GM12878 (cell line): ENCODE results near the gene CYP26B1. TPM values are rescaled to one million over a fixed set of nuclear protein-coding genes. Genes with fewer than 3 reads are reported as not detected.

ENCODE experiments used
- ATAC-seq: fragments of 200-7000 bp; cut with Tn5 transposase; 3 replicates; pipeline ENCODE4 v1.9.1; 2020; ENCODE audit warnings: mild to moderate bottlenecking, moderate library complexity
- BruUV-seq: library from RNA; stranded (reverse); fragments of 400-500 nt; replicated peaks from 2 replicates; lab custom pipeline; 2021; lab: Mats Ljungman, UMichigan
- CTCF ChIA-PET: fragments of 300-600 bp; sonication (Branson Sonifier 250); formaldehyde crosslinking; extraction: SDS; loops from one replicate; lab custom pipeline; 2021; ENCODE audit warnings: inconsistent platforms; lab: Yijun Ruan, JAX
- POLR2A ChIA-PET: fragments of 350-600 bp; formaldehyde crosslinking; extraction: SDS; loops from one replicate; lab custom pipeline; 2021; ENCODE audit warnings: inconsistent platforms; lab: Charles Lee
- RAD21 ChIA-PET: fragments of 300-600 bp; sonication (Branson Sonifier 250); formaldehyde crosslinking; loops from one replicate; lab custom pipeline; 2023; ENCODE audit warnings: antibody characterized with exemption; ENCODE audit not compliant: unreplicated experiment; lab: Charles Lee
- SMC1A ChIA-PET: fragments of 300-600 bp; sonication (Branson Sonifier 250); formaldehyde crosslinking; loops from one replicate; lab custom pipeline; 2023; ENCODE audit not compliant: unreplicated experiment, uncharacterized antibody; lab: Charles Lee
- DNase-seq: peaks from one replicate; pipeline ENCODE4 v3.0.0-alpha.2; 2011; ENCODE audit warnings: low read depth, low spot score
- FAIRE-seq: peaks from 3 replicates; lab custom pipeline; 2011; peaks lifted over from hg19 to GRCh38; lab: Jason Lieb, UNC
- H2AFZ ChIP-seq: 2 replicates; pipeline ENCODE4 v1.6.0; 2011; ENCODE audit warnings: low read depth, low read length, control low read depth; ENCODE audit not compliant: control insufficient read depth
- H3K27ac ChIP-seq: 2 replicates; pipeline ENCODE4 v1.5.1; 2011; ENCODE audit warnings: control low read depth; ENCODE audit not compliant: control insufficient read depth, insufficient read depth
- H3K27me3 ChIP-seq, 2 experiments: replicated peaks in 1 of 2; 2 replicates each; pipeline versions ENCODE4 v1.6.0 to v1.6.1; 2011; ENCODE audit warnings: low read length in 1 of 2; ENCODE audit not compliant: control insufficient read depth in 2 of 2, insufficient read depth in 2 of 2
- H3K36me3 ChIP-seq, 2 experiments: 2 replicates each; pipeline ENCODE4 v1.5.1; 2011; ENCODE audit warnings: low read length in 1 of 2; ENCODE audit not compliant: control insufficient read depth in 2 of 2, insufficient read depth in 2 of 2
- H3K4me1 ChIP-seq: 2 replicates; pipeline ENCODE4 v1.6.1; 2011; ENCODE audit warnings: mild to moderate bottlenecking, low read length, moderate library complexity, mixed read lengths; ENCODE audit not compliant: control insufficient read depth, insufficient read depth
- H3K4me2 ChIP-seq: 2 replicates; pipeline ENCODE4 v1.6.0; 2011; ENCODE audit warnings: control low read depth; ENCODE audit not compliant: control insufficient read depth, insufficient read depth
- H3K4me3 ChIP-seq: fragments of 200-600 bp; sonication (generic); 2 replicates; pipeline ENCODE4 v1.5.1; 2016
- H3K79me2 ChIP-seq: 2 replicates; pipeline ENCODE4 v1.6.0; 2011; ENCODE audit warnings: low read length; ENCODE audit not compliant: control insufficient read depth, insufficient read depth
- H3K9ac ChIP-seq: 2 replicates; pipeline ENCODE4 v1.8.0; 2011; ENCODE audit warnings: low read length, control low read depth, mixed read lengths; ENCODE audit not compliant: control insufficient read depth, insufficient read depth
- H3K9me3 ChIP-seq: replicated peaks from 3 replicates; pipeline ENCODE4 v1.5.1; 2011; ENCODE audit warnings: mild to moderate bottlenecking, low read length; ENCODE audit not compliant: control insufficient read depth, insufficient read depth
- H4K20me1 ChIP-seq: 2 replicates; pipeline ENCODE4 v1.6.0; 2011; ENCODE audit not compliant: control insufficient read depth, insufficient read depth
- CBX5 ChIP-seq: sonication (generic); IDR thresholded peaks from 2 replicates; pipeline ENCODE4 v1.6.1; 2016; ENCODE audit warnings: low read depth, moderate library complexity, mild to moderate bottlenecking, inconsistent platforms
- CEBPB ChIP-seq, 2 experiments: fragments of 150-350 bp in 1 of 2; IDR thresholded peaks; 2 replicates each; pipeline ENCODE4 v1.6.1; 2012 to 2014; ENCODE audit warnings: low read depth in 2 of 2, low read length in 2 of 2, borderline replicate concordance in 1 of 2, inconsistent platforms in 1 of 2
- CHD2 ChIP-seq: IDR thresholded peaks from 2 replicates; pipeline ENCODE4 v1.6.1; 2011; ENCODE audit warnings: low read depth, low read length, improper control_type of control experiment, borderline replicate concordance
- DPF2 ChIP-seq: fragments of 450-650 bp; IDR thresholded peaks from 2 replicates; pipeline ENCODE4 v1.6.1; 2017; ENCODE audit warnings: mild to moderate bottlenecking
- EZH2 ChIP-seq: IDR thresholded peaks from 2 replicates; pipeline ENCODE4 v1.6.1; 2012; ENCODE audit warnings: low read depth, mild to moderate bottlenecking, control low read depth, inconsistent platforms, low read length, borderline replicate concordance; ENCODE audit not compliant: control insufficient read depth
- HSF1 ChIP-seq: fragments of 150-350 bp; IDR thresholded peaks from 2 replicates; pipeline ENCODE4 v1.6.1; 2014; ENCODE audit warnings: mild to moderate bottlenecking, low read depth, low read length
- IKZF1 ChIP-seq: fragments of 450-650 bp; conservative IDR thresholded peaks from 2 replicates; pipeline ENCODE4 v1.6.1; 2017; ENCODE audit warnings: antibody characterized with exemption, mild to moderate bottlenecking
- IRF3 ChIP-seq: fragments of 450-650 bp; IDR thresholded peaks from 2 replicates; pipeline ENCODE4 v1.6.1; 2014; ENCODE audit warnings: mild to moderate bottlenecking
- JUNB ChIP-seq: IDR thresholded peaks from 2 replicates; pipeline ENCODE4 v1.6.1; 2016; ENCODE audit warnings: antibody characterized with exemption, mild to moderate bottlenecking
- MYC ChIP-seq: IDR thresholded peaks from 2 replicates; pipeline ENCODE4 v1.6.1; 2011; ENCODE audit warnings: mild to moderate bottlenecking, low read length, moderate library complexity, inconsistent platforms; ENCODE audit not compliant: insufficient read depth, insufficient replicate concordance, insufficient read length, severe bottlenecking
- NFXL1 ChIP-seq: fragments of 450-650 bp; IDR thresholded peaks from 2 replicates; pipeline ENCODE4 v1.6.1; 2017; ENCODE audit warnings: antibody characterized with exemption, mild to moderate bottlenecking, borderline replicate concordance
- RAD21 ChIP-seq: IDR thresholded peaks from 2 replicates; pipeline ENCODE4 v1.6.1; 2011; ENCODE audit warnings: mild to moderate bottlenecking, low read depth, low read length, moderate library complexity; ENCODE audit not compliant: insufficient read depth
- TCF7 ChIP-seq: IDR thresholded peaks from 2 replicates; pipeline ENCODE4 v1.6.1; 2014; ENCODE audit warnings: antibody characterized with exemption, borderline replicate concordance
- WGBS: methylation state at CpG from one replicate; pipeline ENCODE4 v1.1.6; 2016; ENCODE audit warnings: low lambda C conversion rate; ENCODE audit not compliant: insufficient replicate concordance, insufficient coverage; ENCODE audit errors: missing lambda C conversion rate; 5-methylcytosine and 5-hydroxymethylcytosine counted together
- in situ Hi-C: fragments of 300-500 bp; cut with MboI; formaldehyde crosslinking; loops from 9 replicates; pipeline ENCODE4 v1.14.3; 2018; ENCODE audit warnings: mixed read lengths
- intact Hi-C: fragments of 100-400 bp; cut with micrococcal nuclease; formaldehyde crosslinking; loops from one replicate; pipeline ENCODE4 v1.14.2; 2022; ENCODE audit not compliant: unreplicated experiment
- polyA plus RNA-seq, 11 experiments: library from polyadenylated mRNA; depleted of rRNA in 4 of 11; unstranded in 6 of 11; stranded (reverse) in 5 of 11; fragments of >200 nt; fragmentation: Nextera tagmentation in 4 of 11; fragmentation: Illumina TruSeq in 1 of 11; extraction: Ambion mirVana in 4 of 11; extraction: Trizol in 1 of 11; gene quantifications; 1 replicate in 1 of 11; 2 replicates in 10 of 11; pipeline versions ENCODE4 v1.2.1 to v1.2.3, GENCODE V29; 2011 to 2016; ENCODE audit warnings: inconsistent platforms in 2 of 11, missing spikeins in 2 of 11, low read depth in 1 of 11
- total RNA-seq, 4 experiments: library from RNA; depleted of rRNA in 3 of 4; stranded (reverse); fragments of >200 nt in 3 of 4; fragmentation: Illumina TruSeq in 1 of 4; extraction: Trizol in 1 of 4; gene quantifications; 2 replicates each; pipeline versions ENCODE4 v1.2.1 to v1.2.3, GENCODE V29; 2013 to 2021
- TF ChIP-seq, protein P1 (sequence below): fragments of 450-650 bp; IDR thresholded peaks from 2 replicates; pipeline ENCODE4 v1.6.1; 2017; ENCODE audit warnings: mild to moderate bottlenecking, moderate library complexity
- TF ChIP-seq, protein P2 (sequence below): fragments of 450-650 bp; conservative IDR thresholded peaks from 2 replicates; pipeline ENCODE4 v1.6.1; 2017; ENCODE audit warnings: mild to moderate bottlenecking, moderate library complexity

CYP26B1 gene
- total and polyA plus RNA-seq, 10 of the 15 experiments (the other 5 are each of a cell fraction or from before 2014, with no cell fraction given) = not detected

DNA sequence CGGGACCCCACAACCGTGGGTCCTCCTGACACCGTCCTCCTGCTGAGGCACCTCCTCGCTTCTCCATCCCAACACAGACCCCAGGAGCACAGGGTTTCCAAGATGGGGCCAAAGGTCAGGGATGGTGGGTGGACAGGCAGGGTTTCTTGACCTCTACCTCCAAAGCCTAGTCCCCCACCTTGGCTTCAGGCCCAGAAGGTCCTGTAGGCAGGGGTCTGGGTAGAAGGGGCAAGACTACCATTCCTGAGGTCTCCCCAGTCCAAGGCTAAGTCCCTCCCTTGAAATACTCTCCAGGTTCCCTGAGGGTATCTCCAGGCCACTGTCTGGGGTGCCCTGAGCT lies 7.1 kb downstream of the CYP26B1 start:
- ChIA-PET RAD21 (interaction anchor here (1.5 kb wide), 1 partner anchor 10 kb away, joined by 5 read pairs; no protein-coding TSS in a partner anchor), CTCF (no interaction called here), SMC1A (no interaction called here), POLR2A (no interaction called here)
- H3K36me3 ChIP-seq = no peaks in the 10 kb centered on the region
- no peaks in the 10 kb centered on the region for H3K79me2 ChIP-seq
- H3K4me1 ChIP-seq = no peaks in the 10 kb centered on the region
- no peak for DNase-seq
- no peak for FAIRE-seq
- H3K9ac ChIP-seq = no peak overlapping the region
- no peak overlapping the region for H3K4me2 ChIP-seq
- H3K27me3 ChIP-seq = peaks cover 2 to 7% of the 10 kb centered on the region in 2 experiments; a peak in 3 of 4 replicates
- ATAC-seq = no peak
- BruUV-seq = no TSS peak
- H4K20me1 ChIP-seq = no peaks in the 10 kb centered on the region
- H2AFZ ChIP-seq = no peak overlapping the region
- no peak overlapping the region for H3K4me3 ChIP-seq
- H3K27ac ChIP-seq = no peak overlapping the region
- no peaks in the 10 kb centered on the region for H3K9me3 ChIP-seq
- intact Hi-C loops (no loop called here), in situ Hi-C loops (loop anchor here (25.0 kb wide), 1 partner anchor 853 kb away; no protein-coding TSS in a partner anchor)
- no peak for TF ChIP-seq IRF3
- TF ChIP-seq IKZF1 = no peak
- TF ChIP-seq CBX5 = no peak
- TF ChIP-seq MYC = no peak
- no peak for TF ChIP-seq RAD21
- TF ChIP-seq CEBPB (IDR thresholded peaks at IDR 0.05; ENCODE audit: borderline replicate concordance in 1 of 2, low read depth in 2 of 2, low read length in 2 of 2) = no peak
- TF ChIP-seq, protein P1, sequence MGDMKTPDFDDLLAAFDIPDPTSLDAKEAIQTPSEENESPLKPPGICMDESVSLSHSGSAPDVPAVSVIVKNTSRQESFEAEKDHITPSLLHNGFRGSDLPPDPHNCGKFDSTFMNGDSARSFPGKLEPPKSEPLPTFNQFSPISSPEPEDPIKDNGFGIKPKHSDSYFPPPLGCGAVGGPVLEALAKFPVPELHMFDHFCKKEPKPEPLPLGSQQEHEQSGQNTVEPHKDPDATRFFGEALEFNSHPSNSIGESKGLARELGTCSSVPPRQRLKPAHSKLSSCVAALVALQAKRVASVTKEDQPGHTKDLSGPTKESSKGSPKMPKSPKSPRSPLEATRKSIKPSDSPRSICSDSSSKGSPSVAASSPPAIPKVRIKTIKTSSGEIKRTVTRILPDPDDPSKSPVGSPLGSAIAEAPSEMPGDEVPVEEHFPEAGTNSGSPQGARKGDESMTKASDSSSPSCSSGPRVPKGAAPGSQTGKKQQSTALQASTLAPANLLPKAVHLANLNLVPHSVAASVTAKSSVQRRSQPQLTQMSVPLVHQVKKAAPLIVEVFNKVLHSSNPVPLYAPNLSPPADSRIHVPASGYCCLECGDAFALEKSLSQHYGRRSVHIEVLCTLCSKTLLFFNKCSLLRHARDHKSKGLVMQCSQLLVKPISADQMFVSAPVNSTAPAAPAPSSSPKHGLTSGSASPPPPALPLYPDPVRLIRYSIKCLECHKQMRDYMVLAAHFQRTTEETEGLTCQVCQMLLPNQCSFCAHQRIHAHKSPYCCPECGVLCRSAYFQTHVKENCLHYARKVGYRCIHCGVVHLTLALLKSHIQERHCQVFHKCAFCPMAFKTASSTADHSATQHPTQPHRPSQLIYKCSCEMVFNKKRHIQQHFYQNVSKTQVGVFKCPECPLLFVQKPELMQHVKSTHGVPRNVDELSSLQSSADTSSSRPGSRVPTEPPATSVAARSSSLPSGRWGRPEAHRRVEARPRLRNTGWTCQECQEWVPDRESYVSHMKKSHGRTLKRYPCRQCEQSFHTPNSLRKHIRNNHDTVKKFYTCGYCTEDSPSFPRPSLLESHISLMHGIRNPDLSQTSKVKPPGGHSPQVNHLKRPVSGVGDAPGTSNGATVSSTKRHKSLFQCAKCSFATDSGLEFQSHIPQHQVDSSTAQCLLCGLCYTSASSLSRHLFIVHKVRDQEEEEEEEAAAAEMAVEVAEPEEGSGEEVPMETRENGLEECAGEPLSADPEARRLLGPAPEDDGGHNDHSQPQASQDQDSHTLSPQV = no peak
- TF ChIP-seq CHD2 = no peak
- TF ChIP-seq, protein P2, sequence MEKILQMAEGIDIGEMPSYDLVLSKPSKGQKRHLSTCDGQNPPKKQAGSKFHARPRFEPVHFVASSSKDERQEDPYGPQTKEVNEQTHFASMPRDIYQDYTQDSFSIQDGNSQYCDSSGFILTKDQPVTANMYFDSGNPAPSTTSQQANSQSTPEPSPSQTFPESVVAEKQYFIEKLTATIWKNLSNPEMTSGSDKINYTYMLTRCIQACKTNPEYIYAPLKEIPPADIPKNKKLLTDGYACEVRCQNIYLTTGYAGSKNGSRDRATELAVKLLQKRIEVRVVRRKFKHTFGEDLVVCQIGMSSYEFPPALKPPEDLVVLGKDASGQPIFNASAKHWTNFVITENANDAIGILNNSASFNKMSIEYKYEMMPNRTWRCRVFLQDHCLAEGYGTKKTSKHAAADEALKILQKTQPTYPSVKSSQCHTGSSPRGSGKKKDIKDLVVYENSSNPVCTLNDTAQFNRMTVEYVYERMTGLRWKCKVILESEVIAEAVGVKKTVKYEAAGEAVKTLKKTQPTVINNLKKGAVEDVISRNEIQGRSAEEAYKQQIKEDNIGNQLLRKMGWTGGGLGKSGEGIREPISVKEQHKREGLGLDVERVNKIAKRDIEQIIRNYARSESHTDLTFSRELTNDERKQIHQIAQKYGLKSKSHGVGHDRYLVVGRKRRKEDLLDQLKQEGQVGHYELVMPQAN = no peak
- TF ChIP-seq NFXL1 = no peak
- no peak for TF ChIP-seq TCF7
- no peak for TF ChIP-seq EZH2
- TF ChIP-seq HSF1 = no peak
- no peak for TF ChIP-seq DPF2
- TF ChIP-seq JUNB = no peak
- 11% methylated on average over 4 of the region's 4 CpGs for WGBS
